Osteocyte (in vitro differentiated cells): ENCODE measurements around the gene ALAS1. TPM values are rescaled to one million over a fixed set of nuclear protein-coding genes. Genes with fewer than 3 reads are reported as not detected.

Experiments
- DNase-seq: peaks from one replicate; pipeline ENCODE4 v3.0.0; 2021; ENCODE audit warnings: mixed read lengths; ENCODE audit not compliant: unreplicated experiment; ENCODE audit errors: extremely low spot score
- H3K27ac Mint-ChIP-seq: one replicate; pipeline ENCODE4 v1.8.0; 2021; ENCODE audit warnings: mild to moderate bottlenecking, mixed read lengths; ENCODE audit not compliant: unreplicated experiment
- H3K27me3 Mint-ChIP-seq: one replicate; pipeline ENCODE4 v1.8.0; 2021; ENCODE audit warnings: mixed read lengths; ENCODE audit not compliant: unreplicated experiment
- H3K36me3 Mint-ChIP-seq: one replicate; pipeline ENCODE4 v1.8.0; 2021; ENCODE audit warnings: mixed read lengths; ENCODE audit not compliant: unreplicated experiment
- H3K4me1 Mint-ChIP-seq: one replicate; pipeline ENCODE4 v1.8.0; 2021; ENCODE audit warnings: mixed read lengths; ENCODE audit not compliant: unreplicated experiment
- H3K4me3 Mint-ChIP-seq: one replicate; pipeline ENCODE4 v1.8.0; 2021; ENCODE audit warnings: mild to moderate bottlenecking, moderate library complexity, mixed read lengths; ENCODE audit not compliant: unreplicated experiment
- H3K9me3 Mint-ChIP-seq: one replicate; pipeline ENCODE4 v1.8.0; 2021; ENCODE audit warnings: mixed read lengths; ENCODE audit not compliant: unreplicated experiment
- CTCF ChIP-seq: fragments of 200-600 bp; sonication (generic); IDR thresholded peaks from 2 replicates; pipeline ENCODE4 v1.5.0; 2021; ENCODE audit warnings: antibody characterized with exemption, mild to moderate bottlenecking, moderate library complexity
- total RNA-seq: library from RNA; stranded (reverse); gene quantifications from 2 replicates; pipeline ENCODE4 v1.2.1, GENCODE V29; 2021

ALAS1 gene
- total RNA-seq, 1 donor from 2014 or later: 36.2 TPM

GRCh38 chr3:52173101-52173500 is 24.9 kb upstream of the ALAS1 start:
- Mint-ChIP-seq H3K36me3 (no peaks in the 10 kb centered on the region), H3K27ac (no peak overlapping the region), H3K4me3 (no peak overlapping the region), H3K9me3 (no peaks in the 10 kb centered on the region), H3K27me3 (no peaks in the 10 kb centered on the region), H3K4me1 (peaks cover 14% of the 10 kb centered on the region)
- no peak for TF ChIP-seq CTCF
- DNase-seq: no peak

- Mint-ChIP-seq H3K4me3 (no peak overlapping the region), H3K36me3 (no peaks in the 10 kb centered on the region), H3K27me3 (no peaks in the 10 kb centered on the region), H3K4me1 (peaks cover 14% of the 10 kb centered on the region), H3K27ac (no peak overlapping the region), H3K9me3 (no peaks in the 10 kb centered on the region)
- DNase-seq: no peak
- no peak for TF ChIP-seq CTCF
These were observed 23.1 kb upstream of the ALAS1 start for GRCh38 chr3:52174896-52175295.

- H3K9me3 Mint-ChIP-seq: no peaks in the 10 kb centered on the region
- no peaks in the 10 kb centered on the region for H3K36me3 Mint-ChIP-seq
- H3K27me3 Mint-ChIP-seq: no peaks in the 10 kb centered on the region
- no peak overlapping the region for H3K27ac Mint-ChIP-seq
- peaks cover 14% of the 10 kb centered on the region for H3K4me1 Mint-ChIP-seq
- no peak for DNase-seq
- TF ChIP-seq CTCF: no peak
- no peak overlapping the region for H3K4me3 Mint-ChIP-seq
These were observed 22.4 kb upstream of the ALAS1 start for GRCh38 chr3:52175416-52176179.

- H3K9me3 Mint-ChIP-seq: no peaks in the 10 kb centered on the region
- H3K4me1 Mint-ChIP-seq: peaks cover 14% of the 10 kb centered on the region
- no peak overlapping the region for H3K27ac Mint-ChIP-seq
- H3K36me3 Mint-ChIP-seq: no peaks in the 10 kb centered on the region
- no peaks in the 10 kb centered on the region for H3K27me3 Mint-ChIP-seq
- no peak for TF ChIP-seq CTCF
- no peak for DNase-seq
- no peak overlapping the region for H3K4me3 Mint-ChIP-seq
These were observed 21.7 kb upstream of the ALAS1 start for GRCh38 chr3:52176180-52176752.

GRCh38 chr3:52176951-52177700 is 20.8 kb upstream of the ALAS1 start:
- no peak overlapping the region for H3K27ac Mint-ChIP-seq
- no peak overlapping the region for H3K4me3 Mint-ChIP-seq
- H3K36me3 Mint-ChIP-seq: no peaks in the 10 kb centered on the region
- no peak for DNase-seq
- peak; percentile 4 for TF ChIP-seq CTCF
- peaks cover 14% of the 10 kb centered on the region for H3K4me1 Mint-ChIP-seq
- H3K9me3 Mint-ChIP-seq: no peaks in the 10 kb centered on the region
- no peaks in the 10 kb centered on the region for H3K27me3 Mint-ChIP-seq
